ENCODE data around the gene EIF2D.
"Not testable (repeated sequence)": the region's sequence is repeated elsewhere in the genome, so short reads cannot be mapped to it uniquely, and the experiment has no call there.

The EIF2D gene

DNA sequence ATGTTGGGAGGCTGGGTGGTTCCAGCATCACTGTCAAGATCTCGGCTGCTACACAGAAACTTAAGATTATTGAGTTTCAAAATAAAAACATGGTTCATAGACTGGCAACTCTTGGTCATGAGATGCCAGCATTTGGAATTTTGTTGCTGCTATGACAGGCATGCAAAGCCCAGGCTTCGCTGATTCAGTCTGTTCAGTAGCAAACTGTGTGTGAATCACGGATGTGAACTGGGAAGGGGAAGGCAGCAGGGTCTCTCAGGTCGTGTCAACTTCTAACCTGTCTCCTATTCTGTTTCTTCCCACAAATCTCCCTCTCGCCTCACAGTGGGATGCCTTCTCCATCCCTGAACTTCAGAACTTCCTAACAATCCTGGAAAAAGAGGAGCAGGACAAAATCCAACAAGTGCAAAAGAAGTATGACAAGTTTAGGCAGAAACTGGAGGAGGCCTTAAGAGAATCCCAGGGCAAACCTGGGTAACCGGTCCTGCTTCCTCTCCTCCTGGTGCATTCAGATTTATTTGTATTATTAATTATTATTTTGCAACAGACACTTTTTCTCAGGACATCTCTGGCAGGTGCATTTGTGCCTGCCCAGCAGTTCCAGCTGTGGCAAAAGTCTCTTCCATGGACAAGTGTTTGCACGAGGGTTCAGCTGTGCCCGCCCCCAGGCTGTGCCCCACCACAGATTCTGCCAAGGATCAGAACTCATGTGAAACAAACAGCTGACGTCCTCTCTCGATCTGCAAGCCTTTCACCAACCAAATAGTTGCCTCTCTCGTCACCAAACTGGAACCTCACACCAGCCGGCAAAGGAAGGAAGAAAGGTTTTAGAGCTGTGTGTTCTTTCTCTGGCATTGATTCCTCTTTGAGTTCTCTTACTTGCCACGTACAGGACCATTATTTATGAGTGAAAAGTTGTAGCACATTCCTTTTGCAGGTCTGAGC lies 25.5 kb downstream of the EIF2D start:
- DNase-seq, result no peak

DNA sequence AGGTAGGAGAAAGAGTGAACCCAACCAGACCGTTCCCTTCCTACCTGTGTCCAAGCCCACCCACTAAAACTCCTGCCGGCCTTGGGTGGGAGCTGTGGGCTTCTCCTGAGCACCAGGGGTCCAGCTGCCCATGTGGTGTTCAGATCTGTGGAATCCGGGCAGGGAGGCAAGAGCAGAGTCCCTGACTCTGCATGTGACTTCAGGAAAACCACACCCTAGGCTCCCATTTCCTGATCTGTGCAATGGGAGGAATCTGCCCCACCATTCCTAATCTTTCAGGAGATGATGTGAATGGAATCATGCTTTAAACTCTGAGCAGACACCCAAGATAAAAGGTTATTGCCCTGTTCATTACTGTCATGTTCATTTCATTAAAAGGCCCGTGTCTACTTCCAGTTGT lies 27.6 kb downstream of the EIF2D start:
- no peak for DNase-seq

- DNase-seq, result peak; percentile 65
Observed at GRCh38 chr1:206583707-206584648, 28.3 kb downstream of the EIF2D start.

DNA sequence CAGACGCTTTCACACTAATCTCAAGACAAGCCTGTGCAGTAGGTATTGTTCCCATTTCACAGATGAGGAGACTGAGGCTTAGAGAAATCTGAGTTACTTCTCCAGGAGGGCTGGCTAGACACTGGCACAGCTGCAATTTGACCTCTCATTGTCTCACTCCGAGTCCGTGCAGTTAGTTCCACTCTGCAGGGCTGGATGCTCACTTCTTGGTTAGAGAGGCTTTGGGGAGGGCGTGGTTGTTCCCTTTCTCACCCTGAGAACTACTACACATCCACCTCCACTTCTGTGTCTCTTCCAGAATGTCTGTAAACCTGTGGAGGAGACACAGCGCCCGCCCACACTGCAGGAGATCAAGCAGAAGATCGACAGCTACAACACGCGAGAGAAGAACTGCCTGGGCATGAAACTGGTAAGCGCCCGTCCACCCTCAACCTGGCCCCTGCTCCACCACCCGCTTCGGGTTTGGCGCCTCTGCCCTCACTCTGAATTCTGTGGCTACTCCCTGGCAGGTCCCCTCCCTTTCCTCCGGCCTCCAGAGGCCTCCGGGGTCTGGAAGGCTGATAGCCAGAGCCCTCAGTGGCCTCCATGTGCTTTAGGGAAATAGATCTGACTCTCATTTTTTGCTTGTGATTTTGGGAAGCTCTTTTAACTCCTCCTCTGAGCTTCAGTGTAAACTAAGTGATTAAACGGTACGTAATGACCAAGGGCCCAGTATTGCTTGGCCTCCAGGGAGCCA lies 29.1 kb downstream of the EIF2D start:
- DNase-seq, result no peak

GRCh38 chr1:206582537-206582936 lies 29.7 kb downstream of the EIF2D start:
- no peak for DNase-seq

- peak; percentile 42 for DNase-seq
Observed at GRCh38 chr1:206581571-206581981, 30.7 kb downstream of the EIF2D start.

- not testable (repeated sequence) for DNase-seq
Observed at GRCh38 chr1:206581114-206581497, 31.2 kb downstream of the EIF2D start.

DNA sequence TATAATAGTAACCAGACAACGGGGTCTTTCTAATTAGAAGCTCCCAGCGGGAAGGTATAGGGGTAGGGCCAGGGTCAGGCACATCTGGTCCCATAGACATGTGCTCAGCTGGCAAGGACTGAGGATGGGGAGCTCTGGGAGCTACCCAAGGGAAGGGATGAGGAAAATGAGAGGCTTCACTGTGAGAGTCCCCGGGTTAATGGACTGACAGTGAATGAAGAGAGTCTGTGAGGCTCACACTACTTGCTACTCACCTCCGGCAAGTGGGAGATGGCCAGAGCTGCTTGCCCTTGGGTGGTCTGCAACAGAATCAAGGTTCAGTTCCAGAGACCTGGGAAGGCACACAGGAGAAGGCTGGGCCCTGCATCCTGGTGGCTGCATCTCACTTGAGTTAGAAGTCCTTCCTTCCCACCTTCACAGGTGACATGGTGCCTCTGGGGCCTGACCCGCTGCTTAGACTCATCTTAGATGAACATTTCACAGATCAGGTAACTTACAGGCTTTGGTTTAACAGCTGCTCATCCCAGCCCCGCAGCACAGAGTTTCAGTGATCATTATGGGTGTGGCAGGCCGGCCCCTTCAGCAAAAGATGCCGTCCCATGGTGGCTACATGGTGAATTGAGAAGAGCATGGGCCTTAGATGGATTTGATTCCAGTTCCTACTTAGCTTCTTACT lies 31.7 kb downstream of the EIF2D start:
- no peak for DNase-seq

DNA sequence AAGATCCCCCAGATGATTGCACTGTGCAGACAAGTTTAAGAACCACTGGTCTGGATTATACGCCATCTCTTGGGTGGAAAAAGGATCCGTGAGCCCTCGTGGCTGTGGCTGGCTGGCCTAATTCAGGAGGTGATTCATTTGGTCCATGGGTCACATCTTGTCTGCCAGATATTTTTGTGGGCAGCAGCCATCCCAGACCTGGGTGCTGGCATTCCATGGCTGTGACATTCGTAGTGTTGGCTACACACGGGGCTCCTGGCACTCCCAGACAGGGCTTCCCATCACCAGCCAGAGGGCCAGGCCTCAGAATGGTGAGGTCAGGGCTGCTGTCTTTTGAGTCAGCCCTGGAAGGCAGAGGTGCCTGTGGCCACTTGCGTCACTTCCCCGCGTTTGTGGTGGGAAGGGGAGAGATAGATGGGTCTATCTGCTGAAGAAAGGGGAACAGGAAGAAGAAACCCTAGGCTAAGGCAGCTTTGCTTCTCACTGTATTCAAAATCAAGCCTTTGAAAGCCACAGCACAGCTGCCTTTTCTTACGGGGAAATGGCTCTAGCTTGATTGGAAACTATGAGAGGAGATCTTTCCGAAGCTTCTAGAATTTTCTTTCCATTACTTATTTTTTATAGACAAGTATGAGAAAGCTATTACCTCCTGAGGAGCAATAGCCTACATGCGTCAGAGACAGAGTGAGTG lies 32.4 kb downstream of the EIF2D start:
- peak; percentile 98 for DNase-seq

DNA sequence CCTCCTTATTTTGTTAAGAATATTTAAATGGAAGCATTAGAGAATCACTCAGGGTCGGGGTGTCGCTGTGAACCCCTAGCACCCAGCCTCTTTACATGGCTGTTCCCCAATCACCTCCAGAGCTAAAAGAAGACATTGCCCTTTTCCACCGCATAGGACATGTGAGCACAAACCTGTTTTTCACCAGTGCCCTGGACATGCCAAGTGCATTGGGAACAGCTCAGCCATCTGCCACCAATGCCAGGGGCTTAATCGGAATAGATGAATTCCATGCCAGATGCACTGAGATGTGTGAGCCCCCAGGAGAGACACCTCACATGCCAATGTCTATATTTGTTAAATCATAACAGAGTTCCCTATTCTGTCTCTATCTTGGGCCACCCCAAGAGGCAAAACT lies 33.3 kb downstream of the EIF2D start:
- DNase-seq, result no peak

DNA sequence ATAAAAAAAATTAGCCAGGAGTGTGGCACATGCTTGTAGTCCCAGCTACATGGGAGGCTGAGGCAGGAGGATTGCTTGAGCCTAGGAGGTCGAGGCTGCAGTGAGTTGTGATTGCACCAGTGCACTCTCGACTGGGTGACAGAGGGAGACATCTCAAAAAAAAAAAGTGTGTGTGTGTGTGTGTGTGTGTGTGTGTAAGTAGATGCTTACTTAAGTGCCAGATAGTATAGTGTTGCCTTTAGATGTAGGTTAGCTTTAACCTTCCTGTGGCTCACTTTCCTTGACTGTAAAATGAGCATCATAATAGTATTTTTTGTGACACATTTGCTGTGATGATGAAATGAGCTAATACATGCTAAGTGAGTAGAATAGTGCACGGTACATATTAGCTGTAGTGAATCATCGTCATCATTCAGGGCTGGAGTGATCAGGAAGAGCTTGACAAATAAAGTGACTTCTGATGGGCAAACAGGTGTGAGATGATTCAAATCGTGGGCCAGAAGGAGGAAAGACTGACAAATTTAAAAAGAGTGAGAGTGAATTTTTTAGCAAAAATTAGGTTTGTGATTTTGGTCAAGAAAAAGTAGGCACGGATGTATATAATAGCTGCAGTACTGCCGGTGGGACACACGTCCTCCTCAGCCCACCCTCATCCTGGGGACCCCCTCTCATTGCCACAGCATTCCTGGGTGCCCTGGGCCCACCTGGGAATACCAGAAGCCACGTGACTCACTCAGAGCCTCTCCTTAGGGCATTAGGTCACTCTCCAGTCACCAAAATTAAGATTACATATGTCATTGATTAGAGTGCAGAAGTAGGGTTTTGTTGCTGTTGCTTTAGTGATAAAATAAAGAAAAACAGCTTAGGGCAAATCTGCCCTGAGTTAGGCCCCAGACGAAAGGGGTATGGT lies 33.9 kb downstream of the EIF2D start:
- DNase-seq, result no peak

DNA sequence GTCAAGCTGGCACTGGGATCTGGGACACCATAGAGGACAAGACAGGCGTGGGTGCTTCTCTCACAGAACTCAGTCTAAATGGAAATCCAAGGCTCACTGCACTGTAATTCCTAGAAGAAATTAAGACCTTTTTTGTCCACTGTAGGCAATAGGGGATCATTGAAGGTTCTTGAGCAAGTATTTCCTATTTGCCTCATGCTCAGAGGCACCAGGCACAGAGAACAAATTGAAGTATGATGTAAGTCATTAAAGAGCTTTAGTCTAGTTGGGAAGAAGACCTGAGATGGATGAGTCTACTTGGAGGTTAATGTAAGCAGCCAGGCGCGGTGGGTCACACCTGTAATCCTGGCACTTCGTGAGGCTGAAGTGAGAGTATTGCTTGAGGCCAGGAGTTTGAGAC lies 34.6 kb downstream of the EIF2D start:
- no peak for DNase-seq

DNA sequence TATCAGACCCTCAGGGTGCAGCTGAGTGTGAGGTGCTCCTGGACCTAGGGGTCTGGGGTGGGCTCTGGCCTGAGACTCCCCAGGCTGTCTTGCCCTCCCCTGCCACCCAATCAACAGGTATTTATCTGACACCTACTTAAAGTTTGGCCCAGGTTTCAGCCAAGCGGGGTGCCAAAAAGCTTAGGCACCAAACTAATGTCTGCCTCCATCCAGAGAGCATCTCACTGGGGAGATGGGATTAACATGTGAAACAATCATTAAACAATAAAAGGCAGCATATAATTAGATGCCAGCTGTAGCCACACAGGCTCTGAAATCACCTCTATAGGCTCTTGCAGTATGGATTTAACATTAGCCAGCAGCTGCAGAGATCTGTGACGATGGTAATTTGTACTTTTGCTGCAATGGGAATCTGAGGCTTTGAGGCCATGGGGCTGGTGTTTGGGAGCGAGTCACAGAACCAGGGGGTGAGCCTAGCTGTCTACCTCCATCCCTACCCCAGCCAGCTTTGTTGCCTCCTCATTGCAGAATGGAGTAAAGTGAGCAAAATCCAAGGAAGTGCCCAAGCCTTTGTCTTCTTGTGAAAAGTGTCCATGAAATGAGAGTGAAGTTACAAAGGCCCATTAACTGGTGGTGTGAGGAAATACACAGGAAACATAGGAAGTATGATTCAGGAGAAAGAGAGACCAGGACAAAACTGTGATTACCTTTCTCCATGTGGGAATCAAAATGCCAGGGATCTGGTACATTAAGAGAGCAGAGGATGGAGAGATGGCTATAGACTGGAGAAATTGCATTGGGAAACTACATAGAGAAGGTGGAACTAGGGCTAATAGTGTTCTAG lies 36.1 kb downstream of the EIF2D start:
- no peak for DNase-seq

DNA sequence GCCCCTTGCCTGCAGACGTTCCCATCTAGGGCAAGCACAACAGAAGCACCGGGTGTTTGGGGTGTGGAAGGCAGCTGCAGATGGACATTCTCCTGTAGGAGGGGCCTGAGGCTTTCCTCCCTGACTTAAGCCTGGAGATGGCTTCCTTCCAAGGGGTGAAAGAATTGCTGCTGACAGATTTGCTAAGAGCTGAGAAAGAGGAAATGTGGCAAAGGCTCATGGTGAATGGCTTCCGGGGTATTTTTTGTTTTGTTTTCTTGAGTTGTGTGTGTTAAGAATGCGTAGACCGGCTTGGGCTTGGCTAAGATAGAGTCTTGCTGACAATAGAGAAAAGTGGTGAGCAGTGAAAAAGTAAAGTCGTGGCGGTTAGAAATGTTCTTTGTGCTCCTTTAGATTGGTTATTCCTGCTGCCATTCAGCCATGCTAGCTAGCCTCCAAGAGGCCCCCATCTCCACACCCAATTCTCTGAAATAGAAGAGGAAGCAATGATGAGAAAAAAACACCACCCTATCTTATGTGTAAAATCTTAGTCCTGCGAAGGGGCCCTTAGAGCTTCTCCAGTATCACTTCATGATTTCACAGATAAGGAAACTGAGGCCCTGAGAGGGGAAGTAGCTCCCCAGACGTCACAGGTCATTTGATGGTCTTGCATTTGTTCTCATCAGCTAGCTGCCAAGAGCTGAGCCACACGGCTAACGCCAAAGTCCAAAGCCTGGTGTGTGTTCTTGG lies 36.9 kb downstream of the EIF2D start:
- DNase-seq, result peak; percentile 98

DNA sequence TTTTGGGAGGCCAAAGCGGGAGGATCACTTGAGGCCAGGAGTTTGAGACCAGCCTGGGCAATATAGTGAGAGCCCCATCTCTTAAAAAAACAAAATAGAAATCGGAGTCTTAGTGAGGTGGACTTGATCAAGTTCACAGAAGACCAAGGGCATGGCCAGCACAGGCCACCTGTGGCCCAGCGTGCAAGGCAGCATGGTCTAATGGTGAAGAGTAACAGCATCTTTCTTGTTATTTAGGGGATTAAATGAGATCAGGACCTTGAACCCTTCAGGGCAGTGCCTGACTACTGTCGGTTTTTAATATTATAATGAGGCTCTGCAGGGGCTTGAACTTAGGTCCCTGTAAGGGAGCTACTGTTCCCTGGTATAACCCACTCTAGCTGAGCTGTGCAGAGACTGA lies 38.5 kb downstream of the EIF2D start:
- no peak for DNase-seq

GRCh38 chr1:206573319-206573718 lies 38.9 kb downstream of the EIF2D start:
- peak; percentile 64 for DNase-seq

- DNase-seq, result no peak
Observed at GRCh38 chr1:206572835-206573234, 39.4 kb downstream of the EIF2D start.

- DNase-seq, result no peak
Observed at GRCh38 chr1:206570529-206570928, 41.7 kb downstream of the EIF2D start.

DNA sequence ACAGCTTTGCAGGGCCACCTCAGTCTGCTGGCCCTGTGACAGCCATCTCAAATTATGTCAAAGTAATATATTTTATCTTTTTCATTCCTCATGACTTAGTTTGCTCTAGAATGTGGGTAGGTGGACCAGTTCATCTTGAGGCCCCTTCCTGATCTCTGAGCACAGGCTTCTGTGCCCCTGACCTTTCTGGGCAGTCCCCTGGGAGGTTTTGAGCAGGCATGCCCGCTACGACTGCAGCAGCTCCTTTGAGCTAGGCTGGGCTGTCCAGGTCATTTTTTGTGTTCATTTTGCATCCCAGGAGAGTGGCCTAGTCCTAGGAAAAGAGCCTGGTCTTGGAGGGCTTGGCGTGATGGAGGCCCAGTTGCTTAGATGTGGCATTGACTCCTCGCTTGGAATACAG lies 42.7 kb downstream of the EIF2D start:
- DNase-seq, result no peak
